Measurements from ENCODE around the gene SLC6A9.
A peak's percentile ranks its signal among the peaks of the same experiment; 100 is the strongest.

The SLC6A9 gene

GRCh38 chr1:43963890-43964289, 67.4 kb downstream of the SLC6A9 start:
- Histone ChIP-seq H3K4me1 (ENCODE audit: control insufficient read depth in 5 of 5, insufficient read depth in 5 of 5, low read length in 5 of 5) (no peaks in the 10 kb centered on the region), H3K4me3 (ENCODE audit: low read depth in 1 of 5, low read length in 5 of 5) (no peak overlapping the region), H3K36me3 (ENCODE audit: control insufficient read depth in 5 of 5, insufficient read depth in 5 of 5, low read length in 5 of 5) (peaks cover 0 to 85% (median 67%) of the 10 kb centered on the region in 5 donors), H3K9me3 (ENCODE audit: control insufficient read depth in 5 of 5, low read length in 5 of 5) (no peaks in the 10 kb centered on the region), H3K9ac (ENCODE audit: low read length in 5 of 5) (no peak overlapping the region), H3K27ac (ENCODE audit: low read depth, low read length) (no peak overlapping the region), H3K27me3 (ENCODE audit: control insufficient read depth in 5 of 5, insufficient read depth in 4 of 5, low read length in 5 of 5) (no peaks in the 10 kb centered on the region)

GRCh38 chr1:43963006-43963405, 68.3 kb downstream of the SLC6A9 start:
- Histone ChIP-seq H3K4me3 (ENCODE audit: low read depth in 1 of 5, low read length in 5 of 5) (no peak overlapping the region), H3K27me3 (ENCODE audit: control insufficient read depth in 5 of 5, insufficient read depth in 4 of 5, low read length in 5 of 5) (no peaks in the 10 kb centered on the region), H3K9me3 (ENCODE audit: control insufficient read depth in 5 of 5, low read length in 5 of 5) (no peaks in the 10 kb centered on the region), H3K9ac (ENCODE audit: low read length in 5 of 5) (no peak overlapping the region), H3K4me1 (ENCODE audit: control insufficient read depth in 5 of 5, insufficient read depth in 5 of 5, low read length in 5 of 5) (no peaks in the 10 kb centered on the region), H3K36me3 (ENCODE audit: control insufficient read depth in 5 of 5, insufficient read depth in 5 of 5, low read length in 5 of 5) (peaks cover 0 to 93% (median 76%) of the 10 kb centered on the region in 5 donors), H3K27ac (ENCODE audit: low read depth, low read length) (no peak overlapping the region)

- no peak overlapping the region for H3K4me3 ChIP-seq (ENCODE audit: low read depth in 1 of 5, low read length in 5 of 5)
- H3K27me3 ChIP-seq (ENCODE audit: control insufficient read depth in 5 of 5, insufficient read depth in 4 of 5, low read length in 5 of 5): no peaks in the 10 kb centered on the region
- H3K36me3 ChIP-seq (ENCODE audit: control insufficient read depth in 5 of 5, insufficient read depth in 5 of 5, low read length in 5 of 5): peaks cover 0 to 94% (median 78%) of the 10 kb centered on the region in 5 donors
- H3K9ac ChIP-seq (ENCODE audit: low read length in 5 of 5): no peak overlapping the region
- H3K27ac ChIP-seq (ENCODE audit: low read depth, low read length): no peak overlapping the region
- H3K9me3 ChIP-seq (ENCODE audit: control insufficient read depth in 5 of 5, low read length in 5 of 5): no peaks in the 10 kb centered on the region
- H3K4me1 ChIP-seq (ENCODE audit: control insufficient read depth in 5 of 5, insufficient read depth in 5 of 5, low read length in 5 of 5): no peaks in the 10 kb centered on the region
These were observed 68.9 kb downstream of the SLC6A9 start for GRCh38 chr1:43962324-43962723.

DNA sequence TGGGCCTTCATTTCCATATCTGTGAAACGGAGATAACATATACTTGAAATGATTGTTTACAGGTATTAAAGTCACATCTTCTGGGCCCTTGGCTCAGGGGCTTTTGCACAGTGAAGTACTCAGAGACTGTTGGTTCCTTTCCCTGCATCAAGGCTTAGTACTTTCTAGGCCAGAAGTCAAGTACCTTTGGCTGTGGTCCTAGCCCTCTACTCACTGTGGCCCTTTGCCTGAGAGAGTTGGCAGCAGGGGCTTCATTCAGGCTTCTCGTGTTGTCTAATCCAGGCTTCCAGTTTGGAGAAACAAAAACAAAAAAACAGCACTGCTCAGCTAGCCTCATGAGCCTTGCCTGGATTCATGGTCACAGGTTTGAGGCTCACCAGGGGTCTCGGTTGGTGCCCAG, 69.6 kb downstream of the SLC6A9 start:
- H3K36me3 ChIP-seq (ENCODE audit: control insufficient read depth in 5 of 5, insufficient read depth in 5 of 5, low read length in 5 of 5): peaks cover 0 to 94% (median 82%) of the 10 kb centered on the region in 5 donors
- H3K4me1 ChIP-seq (ENCODE audit: control insufficient read depth in 5 of 5, insufficient read depth in 5 of 5, low read length in 5 of 5): no peaks in the 10 kb centered on the region

GRCh38 chr1:43960798-43961197, 70.5 kb downstream of the SLC6A9 start:
- Histone ChIP-seq H3K27ac (ENCODE audit: low read depth, low read length) (no peak overlapping the region), H3K27me3 (ENCODE audit: control insufficient read depth in 5 of 5, insufficient read depth in 4 of 5, low read length in 5 of 5) (no peaks in the 10 kb centered on the region), H3K9me3 (ENCODE audit: control insufficient read depth in 5 of 5, low read length in 5 of 5) (no peaks in the 10 kb centered on the region), H3K9ac (ENCODE audit: low read length in 5 of 5) (no peak overlapping the region), H3K36me3 (ENCODE audit: control insufficient read depth in 5 of 5, insufficient read depth in 5 of 5, low read length in 5 of 5) (peaks cover 0 to 92% (median 80%) of the 10 kb centered on the region in 5 donors), H3K4me3 (ENCODE audit: low read depth in 1 of 5, low read length in 5 of 5) (no peak overlapping the region), H3K4me1 (ENCODE audit: control insufficient read depth in 5 of 5, insufficient read depth in 5 of 5, low read length in 5 of 5) (no peaks in the 10 kb centered on the region)

More for the DNA sequence above, 69.6 kb downstream of the SLC6A9 start:
- H3K27me3 ChIP-seq (ENCODE audit: control insufficient read depth in 5 of 5, insufficient read depth in 4 of 5, low read length in 5 of 5): no peaks in the 10 kb centered on the region
- H3K9ac ChIP-seq (ENCODE audit: low read length in 5 of 5): no peak overlapping the region
- no peaks in the 10 kb centered on the region for H3K9me3 ChIP-seq (ENCODE audit: control insufficient read depth in 5 of 5, low read length in 5 of 5)
- no peak overlapping the region for H3K4me3 ChIP-seq (ENCODE audit: low read depth in 1 of 5, low read length in 5 of 5)
- no peak overlapping the region for H3K27ac ChIP-seq (ENCODE audit: low read depth, low read length)

DNA sequence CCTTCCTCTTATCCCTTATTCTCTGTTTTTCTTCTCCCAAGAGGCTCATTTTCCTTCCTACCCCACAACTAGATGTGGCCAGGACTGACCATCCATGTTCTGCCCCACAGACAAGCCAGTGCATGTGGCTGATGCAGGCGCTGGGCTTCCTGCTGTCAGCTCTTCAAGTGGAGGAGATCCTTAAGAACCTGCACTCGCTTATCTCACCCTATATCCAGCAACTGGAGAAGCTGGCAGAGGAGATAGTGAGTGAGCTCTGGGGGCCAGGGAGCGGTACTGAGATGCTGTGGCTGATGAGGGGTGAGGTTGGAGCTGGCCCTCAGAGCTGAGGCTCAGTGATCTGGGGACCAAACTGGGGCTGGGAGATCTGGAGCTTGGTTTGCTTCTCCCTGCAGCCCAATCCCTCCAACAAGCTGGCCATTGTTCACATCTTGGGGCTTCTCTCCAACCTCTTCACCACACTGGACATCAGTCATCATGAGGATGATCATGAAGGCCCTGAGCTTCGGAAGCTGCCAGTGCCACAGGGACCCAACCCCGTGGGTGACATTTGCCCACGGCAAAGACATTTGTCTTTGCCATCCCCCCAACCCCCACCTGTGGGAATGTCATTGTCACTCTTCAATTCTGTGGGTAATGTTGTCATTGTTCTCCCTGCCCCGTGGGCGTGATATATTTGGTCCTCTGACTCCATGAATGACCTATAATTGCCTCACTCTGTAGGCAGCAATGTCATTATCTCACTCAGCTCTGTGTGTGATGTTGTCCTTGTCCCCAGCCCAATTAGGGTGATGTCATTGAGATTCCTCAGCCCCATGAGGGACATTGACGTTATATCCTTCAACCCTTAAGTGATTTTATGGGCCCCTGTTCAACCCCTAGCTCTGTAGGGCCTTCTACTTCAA, 72.7 kb downstream of the SLC6A9 start:
- Histone ChIP-seq H3K9ac (ENCODE audit: low read length in 5 of 5) (no peak overlapping the region), H3K9me3 (ENCODE audit: control insufficient read depth in 5 of 5, low read length in 5 of 5) (no peaks in the 10 kb centered on the region), H3K36me3 (ENCODE audit: control insufficient read depth in 5 of 5, insufficient read depth in 5 of 5, low read length in 5 of 5) (peaks cover 0 to 77% (median 74%) of the 10 kb centered on the region in 5 donors), H3K27me3 (ENCODE audit: control insufficient read depth in 5 of 5, insufficient read depth in 4 of 5, low read length in 5 of 5) (no peaks in the 10 kb centered on the region), H3K27ac (ENCODE audit: low read depth, low read length) (no peak overlapping the region), H3K4me3 (ENCODE audit: low read depth in 1 of 5, low read length in 5 of 5) (no peak overlapping the region), H3K4me1 (ENCODE audit: control insufficient read depth in 5 of 5, insufficient read depth in 5 of 5, low read length in 5 of 5) (no peaks in the 10 kb centered on the region)

GRCh38 chr1:43957407-43958040, 73.7 kb downstream of the SLC6A9 start:
- Histone ChIP-seq H3K9ac (ENCODE audit: low read length in 5 of 5) (no peak overlapping the region), H3K36me3 (ENCODE audit: control insufficient read depth in 5 of 5, insufficient read depth in 5 of 5, low read length in 5 of 5) (peaks cover 0 to 68% (median 63%) of the 10 kb centered on the region in 5 donors), H3K4me3 (ENCODE audit: low read depth in 1 of 5, low read length in 5 of 5) (no peak overlapping the region), H3K9me3 (ENCODE audit: control insufficient read depth in 5 of 5, low read length in 5 of 5) (no peaks in the 10 kb centered on the region), H3K4me1 (ENCODE audit: control insufficient read depth in 5 of 5, insufficient read depth in 5 of 5, low read length in 5 of 5) (no peaks in the 10 kb centered on the region), H3K27me3 (ENCODE audit: control insufficient read depth in 5 of 5, insufficient read depth in 4 of 5, low read length in 5 of 5) (no peaks in the 10 kb centered on the region), H3K27ac (ENCODE audit: low read depth, low read length) (no peak overlapping the region)

GRCh38 chr1:43956234-43956633, 75.0 kb downstream of the SLC6A9 start:
- H3K36me3 ChIP-seq (ENCODE audit: control insufficient read depth in 5 of 5, insufficient read depth in 5 of 5, low read length in 5 of 5): peaks cover 0 to 55% (median 51%) of the 10 kb centered on the region in 5 donors
- H3K4me1 ChIP-seq (ENCODE audit: control insufficient read depth in 5 of 5, insufficient read depth in 5 of 5, low read length in 5 of 5): no peaks in the 10 kb centered on the region
- no peak overlapping the region for H3K9ac ChIP-seq (ENCODE audit: low read length in 5 of 5)
- no peaks in the 10 kb centered on the region for H3K27me3 ChIP-seq (ENCODE audit: control insufficient read depth in 5 of 5, insufficient read depth in 4 of 5, low read length in 5 of 5)
- H3K27ac ChIP-seq (ENCODE audit: low read depth, low read length): no peak overlapping the region
- H3K4me3 ChIP-seq (ENCODE audit: low read depth in 1 of 5, low read length in 5 of 5): no peak overlapping the region
- no peaks in the 10 kb centered on the region for H3K9me3 ChIP-seq (ENCODE audit: control insufficient read depth in 5 of 5, low read length in 5 of 5)

GRCh38 chr1:43954036-43954435, 77.2 kb downstream of the SLC6A9 start:
- Histone ChIP-seq H3K36me3 (ENCODE audit: control insufficient read depth in 5 of 5, insufficient read depth in 5 of 5, low read length in 5 of 5) (peaks cover 7 to 50% (median 42%) of the 10 kb centered on the region in 5 donors), H3K4me3 (ENCODE audit: low read depth in 1 of 5, low read length in 5 of 5) (no peak overlapping the region), H3K9me3 (ENCODE audit: control insufficient read depth in 5 of 5, low read length in 5 of 5) (no peaks in the 10 kb centered on the region), H3K4me1 (ENCODE audit: control insufficient read depth in 5 of 5, insufficient read depth in 5 of 5, low read length in 5 of 5) (peaks cover 0 to 2% (median 0%) of the 10 kb centered on the region in 5 donors), H3K27me3 (ENCODE audit: control insufficient read depth in 5 of 5, insufficient read depth in 4 of 5, low read length in 5 of 5) (no peaks in the 10 kb centered on the region), H3K27ac (ENCODE audit: low read depth, low read length) (no peak overlapping the region), H3K9ac (ENCODE audit: low read length in 5 of 5) (no peak overlapping the region)

DNA sequence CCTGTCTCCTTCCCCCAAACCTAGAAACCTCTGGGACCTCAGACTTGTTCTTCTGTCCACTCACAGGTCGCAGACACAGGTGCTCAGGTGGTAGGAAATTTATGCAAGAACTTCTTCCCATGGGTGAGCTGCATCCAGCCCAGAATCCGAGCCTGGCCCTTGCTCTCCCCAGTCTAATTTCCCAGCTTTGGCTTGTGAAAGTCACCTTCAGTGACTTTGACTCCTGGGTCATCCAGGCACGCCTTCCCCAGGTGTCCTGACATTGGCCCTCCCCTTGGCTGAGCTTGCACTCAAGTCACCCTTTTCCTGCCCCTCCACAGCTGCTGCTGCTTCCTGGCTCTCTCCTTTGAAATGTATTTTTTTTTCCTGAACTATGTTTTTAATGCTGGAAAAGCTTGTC, 77.9 kb downstream of the SLC6A9 start:
- no peak overlapping the region for H3K4me3 ChIP-seq (ENCODE audit: low read depth in 1 of 5, low read length in 5 of 5)
- H3K36me3 ChIP-seq (ENCODE audit: control insufficient read depth in 5 of 5, insufficient read depth in 5 of 5, low read length in 5 of 5): peaks cover 7 to 43% (median 35%) of the 10 kb centered on the region in 5 donors
- H3K4me1 ChIP-seq (ENCODE audit: control insufficient read depth in 5 of 5, insufficient read depth in 5 of 5, low read length in 5 of 5): peaks cover 0 to 6% (median 6%) of the 10 kb centered on the region in 5 donors
- no peaks in the 10 kb centered on the region for H3K9me3 ChIP-seq (ENCODE audit: control insufficient read depth in 5 of 5, low read length in 5 of 5)
- H3K27me3 ChIP-seq (ENCODE audit: control insufficient read depth in 5 of 5, insufficient read depth in 4 of 5, low read length in 5 of 5): no peaks in the 10 kb centered on the region
- H3K9ac ChIP-seq (ENCODE audit: low read length in 5 of 5): peak overlapping the region in 1 of 5 donors; percentile 16
- no peak overlapping the region for H3K27ac ChIP-seq (ENCODE audit: low read depth, low read length)

All from subcutaneous abdominal adipose tissue (tissue), 5 donors.